GM12878 (cell line): Measurements from ENCODE around the gene DAPK2. TPM values are rescaled to one million over a fixed set of nuclear protein-coding genes. Genes with fewer than 3 reads are reported as not detected.
A peak's percentile ranks its signal among the peaks of the same experiment; 100 is the strongest.

Experiments used
- BHLHE40 ChIP-seq, 2 experiments: fragments of 450-650 bp in 1 of 2; IDR thresholded peaks; 2 replicates each; pipeline ENCODE4 v1.6.1; 2011 to 2017; ENCODE audit warnings: low read depth in 2 of 2, borderline replicate concordance in 1 of 2, improper control_type of control experiment in 1 of 2, low read length in 1 of 2, mild to moderate bottlenecking in 1 of 2
- CHD1 ChIP-seq: IDR thresholded peaks from 2 replicates; pipeline ENCODE4 v1.6.1; 2012; ENCODE audit warnings: low read depth, low read length, improper control_type of control experiment
- EED ChIP-seq: sonication (generic); IDR thresholded peaks from 2 replicates; pipeline ENCODE4 v1.6.1; 2016; ENCODE audit warnings: antibody characterized with exemption, low read depth
- EGR1 ChIP-seq, 2 experiments: IDR thresholded peaks; 1 replicate in 1 of 2; 2 replicates in 1 of 2; pipeline ENCODE4 v1.6.1; 2011 to 2012; ENCODE audit warnings: low read depth in 2 of 2, low read length in 2 of 2, borderline replicate concordance in 1 of 2, mild to moderate bottlenecking in 1 of 2, moderate library complexity in 1 of 2
- ESRRA ChIP-seq: IDR thresholded peaks from 2 replicates; pipeline ENCODE4 v1.6.1; 2012; ENCODE audit warnings: mild to moderate bottlenecking, low read length, improper control_type of control experiment
- FOXM1 ChIP-seq: IDR thresholded peaks from 2 replicates; pipeline ENCODE4 v1.6.1; 2012; ENCODE audit warnings: low read depth, mild to moderate bottlenecking, inconsistent platforms, low read length, moderate library complexity
- JUNB ChIP-seq: IDR thresholded peaks from 2 replicates; pipeline ENCODE4 v1.6.1; 2016; ENCODE audit warnings: antibody characterized with exemption, mild to moderate bottlenecking
- LARP7 ChIP-seq: fragments of 450-650 bp; IDR thresholded peaks from 2 replicates; pipeline ENCODE4 v1.6.1; 2017; ENCODE audit warnings: mild to moderate bottlenecking
- MEF2A ChIP-seq: IDR thresholded peaks from 2 replicates; pipeline ENCODE4 v1.6.1; 2011; ENCODE audit warnings: low read depth, mild to moderate bottlenecking, low read length, moderate library complexity; ENCODE audit not compliant: insufficient read depth
- MXI1 ChIP-seq: fragments of 150-350 bp; IDR thresholded peaks from 2 replicates; pipeline ENCODE4 v1.6.1; 2011; ENCODE audit warnings: low read depth, mild to moderate bottlenecking, inconsistent platforms, low read length, improper control_type of control experiment
- SIN3A ChIP-seq: IDR thresholded peaks from 2 replicates; pipeline ENCODE4 v1.6.1; 2012; ENCODE audit warnings: low read depth, low read length, improper control_type of control experiment
- SRF ChIP-seq, 2 experiments: IDR thresholded peaks; 2 replicates each; pipeline ENCODE4 v1.6.1; 2011; ENCODE audit warnings: low read depth in 2 of 2, low read length in 2 of 2, mild to moderate bottlenecking in 1 of 2, moderate library complexity in 1 of 2
- STAT3 ChIP-seq: IDR thresholded peaks from 2 replicates; pipeline ENCODE4 v1.6.1; 2011; ENCODE audit warnings: low read depth, low read length, improper control_type of control experiment
- SUZ12 ChIP-seq: fragments of 200-600 bp; sonication (generic); IDR thresholded peaks from one replicate; pipeline ENCODE4 v1.6.1; 2018; ENCODE audit warnings: antibody characterized with exemption, mild to moderate bottlenecking; ENCODE audit not compliant: unreplicated experiment
- TBL1XR1 ChIP-seq: IDR thresholded peaks from 2 replicates; pipeline ENCODE4 v1.6.1; 2012; ENCODE audit warnings: low read depth, low read length, improper control_type of control experiment
- TCF12 ChIP-seq: IDR thresholded peaks from 2 replicates; pipeline ENCODE4 v1.6.1; 2011; ENCODE audit warnings: low read depth, mild to moderate bottlenecking, low read length
- YY1 ChIP-seq: IDR thresholded peaks from 2 replicates; pipeline ENCODE4 v1.6.1; 2011; ENCODE audit warnings: low read depth, mild to moderate bottlenecking, low read length
- ZBTB11 ChIP-seq: fragments of 450-650 bp; formaldehyde crosslinking; IDR thresholded peaks from 2 replicates; pipeline ENCODE4 v1.5.0; 2022; ENCODE audit warnings: mild to moderate bottlenecking, missing genetic modification characterization
- ZNF207 ChIP-seq: fragments of 450-650 bp; IDR thresholded peaks from 2 replicates; pipeline ENCODE4 v1.6.1; 2014; ENCODE audit warnings: antibody characterized with exemption, mild to moderate bottlenecking, borderline replicate concordance
- ZNF384 ChIP-seq: IDR thresholded peaks from 2 replicates; pipeline ENCODE4 v1.6.1; 2012; ENCODE audit warnings: low read depth, mild to moderate bottlenecking, low read length, improper control_type of control experiment, borderline replicate concordance
- polyA plus RNA-seq, 11 experiments: library from polyadenylated mRNA; depleted of rRNA in 4 of 11; unstranded in 6 of 11; stranded (reverse) in 5 of 11; fragments of >200 nt; fragmentation: Nextera tagmentation in 4 of 11; fragmentation: Illumina TruSeq in 1 of 11; extraction: Ambion mirVana in 4 of 11; extraction: Trizol in 1 of 11; gene quantifications; 1 replicate in 1 of 11; 2 replicates in 10 of 11; pipeline versions ENCODE4 v1.2.1 to v1.2.3, GENCODE V29; 2011 to 2016; ENCODE audit warnings: inconsistent platforms in 2 of 11, missing spikeins in 2 of 11, low read depth in 1 of 11
- total RNA-seq, 4 experiments: library from RNA; depleted of rRNA in 3 of 4; stranded (reverse); fragments of >200 nt in 3 of 4; fragmentation: Illumina TruSeq in 1 of 4; extraction: Trizol in 1 of 4; gene quantifications; 2 replicates each; pipeline versions ENCODE4 v1.2.1 to v1.2.3, GENCODE V29; 2013 to 2021
- TF ChIP-seq, protein P1 (sequence below): fragments of 450-650 bp; IDR thresholded peaks from 2 replicates; pipeline ENCODE4 v1.6.1; 2017; ENCODE audit warnings: mild to moderate bottlenecking, low read depth, inconsistent platforms; ENCODE audit not compliant: poor library complexity, severe bottlenecking
- TF ChIP-seq, protein P2 (sequence below): fragments of 450-650 bp; formaldehyde crosslinking; IDR thresholded peaks from 2 replicates; pipeline ENCODE4 v1.4.0; 2020; ENCODE audit warnings: mild to moderate bottlenecking, moderate library complexity

Gene DAPK2
- total and polyA plus RNA-seq, 10 of the 15 experiments (the other 5 are each of a cell fraction or from before 2014, with no cell fraction given), result 0.69 to 8.4 (median 4.1) TPM

DNA sequence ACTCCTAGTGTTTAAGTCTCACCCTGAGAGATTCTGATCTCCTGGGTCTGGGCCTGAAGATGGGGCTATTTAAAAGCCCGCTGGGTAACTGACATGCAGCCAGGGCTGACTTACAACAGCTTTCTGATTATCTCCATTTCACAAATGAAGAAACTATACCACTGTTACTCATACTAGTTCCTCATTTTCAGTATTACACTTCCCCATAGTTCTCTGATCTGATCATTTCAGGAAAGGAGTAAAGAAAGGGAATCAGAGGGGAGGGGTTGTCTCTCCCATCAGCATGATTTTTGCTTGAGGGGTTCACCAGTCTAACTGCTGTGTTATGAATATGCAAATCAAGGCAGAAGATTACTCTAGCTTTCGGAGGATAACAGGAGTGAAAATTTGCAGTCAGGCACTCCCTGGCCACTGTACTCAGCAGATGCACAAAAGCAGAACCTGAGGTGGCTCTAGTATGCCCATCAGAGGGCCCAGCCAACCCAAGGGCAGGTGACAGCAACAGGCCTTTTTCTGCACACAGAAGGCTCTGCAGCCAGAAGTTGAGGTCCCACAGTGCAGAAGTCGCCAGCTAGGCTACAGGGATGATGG lies 59.4 kb downstream of the DAPK2 start (continued):
- TF ChIP-seq ZBTB11, result no peak
- TF ChIP-seq, protein P1, sequence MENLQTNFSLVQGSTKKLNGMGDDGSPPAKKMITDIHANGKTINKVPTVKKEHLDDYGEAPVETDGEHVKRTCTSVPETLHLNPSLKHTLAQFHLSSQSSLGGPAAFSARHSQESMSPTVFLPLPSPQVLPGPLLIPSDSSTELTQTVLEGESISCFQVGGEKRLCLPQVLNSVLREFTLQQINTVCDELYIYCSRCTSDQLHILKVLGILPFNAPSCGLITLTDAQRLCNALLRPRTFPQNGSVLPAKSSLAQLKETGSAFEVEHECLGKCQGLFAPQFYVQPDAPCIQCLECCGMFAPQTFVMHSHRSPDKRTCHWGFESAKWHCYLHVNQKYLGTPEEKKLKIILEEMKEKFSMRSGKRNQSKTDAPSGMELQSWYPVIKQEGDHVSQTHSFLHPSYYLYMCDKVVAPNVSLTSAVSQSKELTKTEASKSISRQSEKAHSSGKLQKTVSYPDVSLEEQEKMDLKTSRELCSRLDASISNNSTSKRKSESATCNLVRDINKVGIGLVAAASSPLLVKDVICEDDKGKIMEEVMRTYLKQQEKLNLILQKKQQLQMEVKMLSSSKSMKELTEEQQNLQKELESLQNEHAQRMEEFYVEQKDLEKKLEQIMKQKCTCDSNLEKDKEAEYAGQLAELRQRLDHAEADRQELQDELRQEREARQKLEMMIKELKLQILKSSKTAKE, result peak; percentile 78
- no peak for TF ChIP-seq ZNF207
- no peak for TF ChIP-seq EGR1 (IDR thresholded peaks at IDR 0.05; ENCODE audit: borderline replicate concordance in 1 of 2, low read depth in 2 of 2, low read length in 2 of 2)
- TF ChIP-seq, protein P2, sequence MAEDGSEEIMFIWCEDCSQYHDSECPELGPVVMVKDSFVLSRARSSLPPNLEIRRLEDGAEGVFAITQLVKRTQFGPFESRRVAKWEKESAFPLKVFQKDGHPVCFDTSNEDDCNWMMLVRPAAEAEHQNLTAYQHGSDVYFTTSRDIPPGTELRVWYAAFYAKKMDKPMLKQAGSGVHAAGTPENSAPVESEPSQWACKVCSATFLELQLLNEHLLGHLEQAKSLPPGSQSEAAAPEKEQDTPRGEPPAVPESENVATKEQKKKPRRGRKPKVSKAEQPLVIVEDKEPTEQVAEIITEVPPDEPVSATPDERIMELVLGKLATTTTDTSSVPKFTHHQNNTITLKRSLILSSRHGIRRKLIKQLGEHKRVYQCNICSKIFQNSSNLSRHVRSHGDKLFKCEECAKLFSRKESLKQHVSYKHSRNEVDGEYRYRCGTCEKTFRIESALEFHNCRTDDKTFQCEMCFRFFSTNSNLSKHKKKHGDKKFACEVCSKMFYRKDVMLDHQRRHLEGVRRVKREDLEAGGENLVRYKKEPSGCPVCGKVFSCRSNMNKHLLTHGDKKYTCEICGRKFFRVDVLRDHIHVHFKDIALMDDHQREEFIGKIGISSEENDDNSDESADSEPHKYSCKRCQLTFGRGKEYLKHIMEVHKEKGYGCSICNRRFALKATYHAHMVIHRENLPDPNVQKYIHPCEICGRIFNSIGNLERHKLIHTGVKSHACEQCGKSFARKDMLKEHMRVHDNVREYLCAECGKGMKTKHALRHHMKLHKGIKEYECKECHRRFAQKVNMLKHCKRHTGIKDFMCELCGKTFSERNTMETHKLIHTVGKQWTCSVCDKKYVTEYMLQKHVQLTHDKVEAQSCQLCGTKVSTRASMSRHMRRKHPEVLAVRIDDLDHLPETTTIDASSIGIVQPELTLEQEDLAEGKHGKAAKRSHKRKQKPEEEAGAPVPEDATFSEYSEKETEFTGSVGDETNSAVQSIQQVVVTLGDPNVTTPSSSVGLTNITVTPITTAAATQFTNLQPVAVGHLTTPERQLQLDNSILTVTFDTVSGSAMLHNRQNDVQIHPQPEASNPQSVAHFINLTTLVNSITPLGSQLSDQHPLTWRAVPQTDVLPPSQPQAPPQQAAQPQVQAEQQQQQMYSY (CRISPR knock-in tag), result no peak
- TF ChIP-seq CHD1, result no peak
- no peak for TF ChIP-seq TBL1XR1
- TF ChIP-seq BHLHE40 (IDR thresholded peaks at IDR 0.05; ENCODE audit: borderline replicate concordance in 1 of 2, low read depth in 2 of 2, low read length in 1 of 2), result peak in 1 of 2 experiments; percentile 32; a peak in 1 of 4 replicates
- peak; percentile 90 for TF ChIP-seq EED
- TF ChIP-seq LARP7, result peak; percentile 63; the same call in 1 of the 2 replicates
- no peak for TF ChIP-seq SIN3A
- TF ChIP-seq JUNB, result peak; percentile 94
- no peak for TF ChIP-seq SRF (IDR thresholded peaks at IDR 0.05; ENCODE audit: low read depth in 2 of 2, low read length in 2 of 2)
- no peak for TF ChIP-seq ZNF384
- TF ChIP-seq ESRRA, result no peak
- TF ChIP-seq TCF12, result 0 out of 2 replicates have a peak, but pooled peaks have one; percentile 4
- TF ChIP-seq SUZ12, result no peak
- TF ChIP-seq YY1, result 0 out of 2 replicates have a peak, but pooled peaks have one; percentile 5
- peak; percentile 77; the same call in 1 of the 2 replicates for TF ChIP-seq FOXM1
- TF ChIP-seq MXI1, result peak; percentile 69; the same call in 1 of the 2 replicates
- 0 out of 2 replicates have a peak, but pooled peaks have one; percentile 57 for TF ChIP-seq MEF2A
- TF ChIP-seq STAT3, result no peak
